SK-N-SH (cell line): Measurements from ENCODE around the gene PTPRF. TPM values are rescaled to one million over a fixed set of nuclear protein-coding genes. Genes with fewer than 3 reads are reported as not detected.

Experiments
- CTCF ChIA-PET: fragments of 300-600, 350-600 bp; formaldehyde crosslinking; extraction: SDS; loops from one replicate; lab custom pipeline; 2021; lab: Yijun Ruan, JAX
- POLR2A ChIA-PET: fragments of 350-600 bp; sonication (Branson Sonifier 250); formaldehyde crosslinking; extraction: SDS; loops from one replicate; lab custom pipeline; 2020; ENCODE audit warnings: antibody characterized with exemption, inconsistent platforms; lab: Yijun Ruan, JAX
- DNase-seq: peaks from one replicate; pipeline ENCODE4 v3.0.0; 2012
- H2AFZ ChIP-seq: fragments of 200-600 bp; sonication (generic); 2 replicates; pipeline ENCODE4 v1.8.1; 2016; ENCODE audit warnings: antibody characterized with exemption, mild to moderate bottlenecking, low read depth
- H3F3A ChIP-seq: fragments of 200-600 bp; sonication (generic); replicated peaks from 2 replicates; pipeline ENCODE3; 2016; ENCODE audit warnings: antibody characterized with exemption, mild to moderate bottlenecking; ENCODE audit not compliant: insufficient read depth
- H3K27ac ChIP-seq, 2 experiments: fragments of 200-500 bp in 1 of 2; fragments of 200-600 bp in 1 of 2; sonication (Bioruptor generic) in 1 of 2; sonication (generic), shearing (Covaris generic) in 1 of 2; 2 replicates each; pipeline versions ENCODE4 v1.5.1 to v1.6.1; 2014 to 2016; ENCODE audit warnings: low read depth in 2 of 2, inconsistent platforms in 1 of 2, low read length in 1 of 2, mild to moderate bottlenecking in 1 of 2, mixed read lengths in 1 of 2
- H3K27me3 ChIP-seq: fragments of 200-600 bp; sonication (generic), shearing (Covaris generic); 2 replicates; pipeline ENCODE4 v1.6.1; 2016; ENCODE audit warnings: mixed run types; ENCODE audit not compliant: insufficient read depth
- H3K36me3 ChIP-seq, 2 experiments: fragments of 200-500 bp in 1 of 2; fragments of 200-600 bp in 1 of 2; sonication (Bioruptor generic) in 1 of 2; sonication (generic) in 1 of 2; replicated peaks in 1 of 2; 2 replicates each; pipeline versions ENCODE3 to v1.5.1; 2014 to 2016; ENCODE audit warnings: low read length in 1 of 2, mild to moderate bottlenecking in 1 of 2; ENCODE audit not compliant: insufficient read depth in 2 of 2, control insufficient read depth in 1 of 2
- H3K4me1 ChIP-seq, 2 experiments: fragments of 200-500 bp in 1 of 2; fragments of 200-600 bp in 1 of 2; sonication (Bioruptor generic) in 1 of 2; sonication (generic), shearing (Covaris generic) in 1 of 2; 2 replicates each; pipeline versions ENCODE4 v1.5.1 to v1.6.1; 2014 to 2016; ENCODE audit warnings: low read depth in 1 of 2, low read length in 1 of 2, mixed run types in 1 of 2; ENCODE audit not compliant: insufficient read depth in 2 of 2, control insufficient read depth in 1 of 2
- H3K4me2 ChIP-seq: fragments of 200-600 bp; sonication (generic), shearing (Covaris generic); 2 replicates; pipeline ENCODE4 v1.6.1; 2017; ENCODE audit warnings: mixed run types
- H3K4me3 ChIP-seq, 2 experiments: fragments of 200-500 bp in 1 of 2; fragments of 200-600 bp in 1 of 2; sonication (Bioruptor generic) in 1 of 2; sonication (generic), shearing (Covaris generic) in 1 of 2; 2 replicates each; pipeline versions ENCODE4 v1.5.1 to v1.8.1; 2014 to 2016; ENCODE audit warnings: low read depth in 2 of 2, inconsistent platforms in 1 of 2, low read length in 1 of 2, mild to moderate bottlenecking in 1 of 2, mixed read lengths in 1 of 2, moderate library complexity in 1 of 2
- H3K79me2 ChIP-seq: fragments of 200-600 bp; sonication (generic); 2 replicates; pipeline ENCODE4 v1.8.1; 2017; ENCODE audit warnings: mild to moderate bottlenecking; ENCODE audit not compliant: insufficient read depth
- H3K9ac ChIP-seq: fragments of 200-600 bp; sonication (generic); 2 replicates; pipeline ENCODE4 v1.6.1; 2017; ENCODE audit warnings: mixed run types
- H3K9me2 ChIP-seq: fragments of 200-600 bp; sonication (generic); 2 replicates; pipeline ENCODE4 v1.6.1; 2017; ENCODE audit warnings: mixed run types
- H3K9me3 ChIP-seq: fragments of 200-600 bp; sonication (generic); 2 replicates; pipeline ENCODE4 v1.6.1; 2017; ENCODE audit warnings: mixed run types, mild to moderate bottlenecking, moderate library complexity
- H4K20me1 ChIP-seq: fragments of 200-600 bp; sonication (generic); 2 replicates; pipeline ENCODE4 v1.6.1; 2017; ENCODE audit warnings: mild to moderate bottlenecking, mixed run types; ENCODE audit not compliant: insufficient read depth
- CHD2 ChIP-seq: fragments of 150-350 bp; IDR thresholded peaks from 2 replicates; pipeline ENCODE4 v1.6.1; 2018; ENCODE audit warnings: low read length; ENCODE audit not compliant: partially characterized antibody
- CTCF ChIP-seq: fragments of 200-600 bp; sonication (generic); IDR thresholded peaks from 2 replicates; pipeline ENCODE4 v1.6.1; 2017; ENCODE audit warnings: antibody characterized with exemption, mild to moderate bottlenecking, moderate library complexity
- FOSL2 ChIP-seq: IDR thresholded peaks from 2 replicates; pipeline ENCODE4 v1.4.0; 2012; ENCODE audit warnings: low read depth, mild to moderate bottlenecking, moderate library complexity, borderline replicate concordance
- FOXJ3 ChIP-seq: sonication (generic); formaldehyde crosslinking; IDR thresholded peaks from 2 replicates; pipeline ENCODE4 v1.5.1; 2020; ENCODE audit warnings: mild to moderate bottlenecking, missing genetic modification reagents
- FOXM1 ChIP-seq: IDR thresholded peaks from 2 replicates; pipeline ENCODE4 v1.4.0; 2012; ENCODE audit warnings: low read depth, mild to moderate bottlenecking
- GATA2 ChIP-seq: sonication (generic); formaldehyde crosslinking; IDR thresholded peaks from 2 replicates; pipeline ENCODE4 v1.5.0; 2020; ENCODE audit warnings: mild to moderate bottlenecking, missing genetic modification reagents
- JUND ChIP-seq: IDR thresholded peaks from 2 replicates; pipeline ENCODE4 v1.4.0; 2012
- MEF2A ChIP-seq: IDR thresholded peaks from 2 replicates; pipeline ENCODE4 v1.4.0; 2012; ENCODE audit warnings: low read depth, borderline replicate concordance
- NRF1 ChIP-seq: IDR thresholded peaks from 2 replicates; pipeline ENCODE4 v1.6.1; 2012; ENCODE audit warnings: low read depth, mild to moderate bottlenecking, low read length
- POLR2AphosphoS5 ChIP-seq: IDR thresholded peaks from 2 replicates; pipeline ENCODE4 v1.6.1; 2012; ENCODE audit warnings: low read depth, low read length
- RAD21 ChIP-seq: IDR thresholded peaks from 2 replicates; pipeline ENCODE4 v1.6.1; 2012; ENCODE audit warnings: mild to moderate bottlenecking, low read length
- SIN3A ChIP-seq: IDR thresholded peaks from 2 replicates; pipeline ENCODE4 v1.6.1; 2012; ENCODE audit warnings: low read depth, mild to moderate bottlenecking, low read length, moderate library complexity, borderline replicate concordance
- SMC3 ChIP-seq: IDR thresholded peaks from 2 replicates; pipeline ENCODE4 v1.6.1; 2012; ENCODE audit warnings: low read depth, low read length, improper control_type of control experiment
- TAF1 ChIP-seq: IDR thresholded peaks from 2 replicates; pipeline ENCODE4 v1.6.1; 2012; ENCODE audit warnings: low read depth, mild to moderate bottlenecking, low read length, moderate library complexity, borderline replicate concordance
- TCF12 ChIP-seq: IDR thresholded peaks from 2 replicates; pipeline ENCODE4 v1.4.0; 2012
- USF1 ChIP-seq: IDR thresholded peaks from 2 replicates; pipeline ENCODE4 v1.4.0; 2012; ENCODE audit warnings: low read depth, borderline replicate concordance
- USF2 ChIP-seq: fragments of 150-350 bp; IDR thresholded peaks from 2 replicates; pipeline ENCODE4 v1.6.1; 2017; ENCODE audit warnings: antibody characterized with exemption, low read length, low read depth, borderline replicate concordance
- YY1 ChIP-seq: IDR thresholded peaks from 2 replicates; pipeline ENCODE4 v1.4.0; 2012; ENCODE audit warnings: low read depth, mild to moderate bottlenecking
- WGBS: methylation state at CpG from one replicate; pipeline ENCODE4 v1.1.6; 2017; ENCODE audit warnings: low lambda C conversion rate; 5-methylcytosine and 5-hydroxymethylcytosine counted together
- polyA plus RNA-seq, 3 experiments: library from polyadenylated mRNA; depleted of rRNA; stranded (reverse); fragments of >200 nt; gene quantifications; 2 replicates each; pipeline ENCODE4 v1.2.3, GENCODE V29; 2012
- TF ChIP-seq, protein P1 (sequence below): IDR thresholded peaks from 2 replicates; pipeline ENCODE4; 2012
- TF ChIP-seq, protein P2 (sequence below): IDR thresholded peaks from 2 replicates; pipeline ENCODE4 v1.4.0; 2012; ENCODE audit warnings: low read depth

The PTPRF gene
- polyA plus RNA-seq, 1 of the 3 experiments (the other 2 are of a cell fraction): 72.7 TPM

- Histone ChIP-seq H2AFZ (no peak overlapping the region), H3K27ac (no peak overlapping the region), H3K36me3 (no peaks in the 10 kb centered on the region), H3K9ac (no peak overlapping the region), H3K9me2 (no peaks in the 10 kb centered on the region), H3K79me2 (no peaks in the 10 kb centered on the region), H3F3A (no peaks in the 10 kb centered on the region), H3K4me3 (no peak overlapping the region), H3K4me2 (no peak overlapping the region), H4K20me1 (no peaks in the 10 kb centered on the region), H3K9me3 (no peaks in the 10 kb centered on the region), H3K4me1 (no peaks in the 10 kb centered on the region; a peak in 1 of 4 replicates), H3K27me3 (no peaks in the 10 kb centered on the region)
- TF ChIP-seq GATA2 (CRISPR knock-in tag) (no peak), FOXM1 (no peak), FOXJ3 (CRISPR knock-in tag) (no peak), CHD2 (no peak), SMC3 (no peak), MEF2A (no peak), NRF1 (no peak), FOSL2 (no peak), USF1 (no peak), USF2 (no peak), POLR2AphosphoS5 (no peak), YY1 (no peak), TCF12 (no peak)
- ChIA-PET POLR2A (no interaction called here), CTCF (interaction anchor here (0.9 kb wide), 1 partner anchor 282 kb away, joined by 3 read pairs; no protein-coding TSS in a partner anchor)
- DNase-seq: no peak
- 75% methylated on average over 3 of the region's 4 CpGs for WGBS
Measured at GRCh38 chr1:43509007-43509739, 21.5 kb upstream of the PTPRF start.

DNA sequence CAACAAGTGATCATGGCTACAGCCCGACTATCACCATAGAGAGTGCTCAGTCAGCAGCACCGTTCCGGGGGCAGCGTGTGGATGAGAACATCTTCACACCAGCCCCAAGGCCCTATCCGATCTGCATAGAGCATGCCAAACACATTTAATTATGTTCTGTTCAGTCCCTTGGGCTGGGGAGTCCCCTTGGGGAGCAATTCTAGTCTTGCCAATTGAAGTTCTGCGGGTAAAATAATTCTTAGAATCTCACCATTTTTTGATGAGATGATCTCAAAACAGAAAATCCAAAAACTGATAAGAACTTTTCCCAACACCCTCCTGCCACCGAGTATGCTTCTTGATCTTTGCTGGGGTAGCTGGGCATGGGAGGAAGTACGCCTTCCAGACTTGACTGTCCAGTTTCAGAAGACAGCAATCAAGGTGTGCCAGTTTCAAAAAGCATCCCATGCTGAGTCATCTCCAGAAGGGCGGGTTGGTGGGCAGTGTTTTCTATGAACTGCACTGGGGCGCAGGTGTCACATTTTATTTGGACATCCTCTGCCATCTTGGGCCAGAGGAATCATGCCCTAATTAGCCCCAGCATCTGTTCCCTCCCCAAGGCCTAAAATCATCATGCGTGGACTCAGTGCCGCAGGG, 20.8 kb upstream of the PTPRF start:
- ChIA-PET CTCF (interaction anchor here (1.4 kb wide), 1 partner anchor 490 kb away, joined by 3 read pairs; no protein-coding TSS in a partner anchor), POLR2A (no interaction called here)
- Histone ChIP-seq H3K9me3 (no peaks in the 10 kb centered on the region), H3K27me3 (no peaks in the 10 kb centered on the region), H4K20me1 (no peaks in the 10 kb centered on the region), H3K4me2 (no peak overlapping the region), H3K9me2 (no peaks in the 10 kb centered on the region), H3K36me3 (no peaks in the 10 kb centered on the region), H3K27ac (no peak overlapping the region), H2AFZ (no peak overlapping the region), H3K4me3 (no peak overlapping the region), H3K79me2 (no peaks in the 10 kb centered on the region), H3K4me1 (no peaks in the 10 kb centered on the region; a peak in 1 of 4 replicates), H3F3A (no peaks in the 10 kb centered on the region), H3K9ac (no peak overlapping the region)
- DNase-seq: no peak
- WGBS: 85% methylated on average over 12 of the region's 12 CpGs
- no peak for TF ChIP-seq TAF1
- no peak for TF ChIP-seq FOSL2
- TF ChIP-seq JUND: no peak
- TF ChIP-seq, protein P1, sequence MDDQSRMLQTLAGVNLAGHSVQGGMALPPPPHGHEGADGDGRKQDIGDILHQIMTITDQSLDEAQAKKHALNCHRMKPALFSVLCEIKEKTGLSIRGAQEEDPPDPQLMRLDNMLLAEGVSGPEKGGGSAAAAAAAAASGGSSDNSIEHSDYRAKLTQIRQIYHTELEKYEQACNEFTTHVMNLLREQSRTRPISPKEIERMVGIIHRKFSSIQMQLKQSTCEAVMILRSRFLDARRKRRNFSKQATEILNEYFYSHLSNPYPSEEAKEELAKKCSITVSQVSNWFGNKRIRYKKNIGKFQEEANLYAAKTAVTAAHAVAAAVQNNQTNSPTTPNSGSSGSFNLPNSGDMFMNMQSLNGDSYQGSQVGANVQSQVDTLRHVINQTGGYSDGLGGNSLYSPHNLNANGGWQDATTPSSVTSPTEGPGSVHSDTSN: no peak
- TF ChIP-seq USF1: no peak
- TF ChIP-seq, protein P2, sequence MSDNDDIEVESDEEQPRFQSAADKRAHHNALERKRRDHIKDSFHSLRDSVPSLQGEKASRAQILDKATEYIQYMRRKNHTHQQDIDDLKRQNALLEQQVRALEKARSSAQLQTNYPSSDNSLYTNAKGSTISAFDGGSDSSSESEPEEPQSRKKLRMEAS: no peak
- TF ChIP-seq FOXM1: no peak
- no peak for TF ChIP-seq MEF2A
- no peak for TF ChIP-seq RAD21
- TF ChIP-seq CTCF: no peak
- TF ChIP-seq SIN3A: no peak
